Brain microvascular endothelial cell (primary cell): Measurements from ENCODE around the gene MYO10.
A peak's percentile ranks its signal among the peaks of the same experiment; 100 is the strongest.

Source experiments
- DNase-seq: peaks from one replicate; pipeline ENCODE4 v3.0.0-alpha.2; 2020
- H3K27ac ChIP-seq: fragments of 250-450 bp; sonication (Bioruptor Pico); 2 replicates; pipeline ENCODE4 v1.5.1; 2020; ENCODE audit warnings: mild to moderate bottlenecking, moderate library complexity
- H3K27me3 ChIP-seq: fragments of 250-450 bp; sonication (Bioruptor Pico); replicated peaks from 2 replicates; pipeline ENCODE4 v1.5.1; 2020; ENCODE audit warnings: mild to moderate bottlenecking
- H3K36me3 ChIP-seq: fragments of 250-450 bp; sonication (Bioruptor Pico); replicated peaks from 2 replicates; pipeline ENCODE4 v1.5.1; 2020; ENCODE audit warnings: mild to moderate bottlenecking
- H3K4me3 ChIP-seq: 2 replicates; pipeline ENCODE4 v1.5.1; 2011; ENCODE audit warnings: low read depth, mild to moderate bottlenecking, control low read depth, low read length, moderate library complexity
- CTCF ChIP-seq: IDR thresholded peaks from 2 replicates; pipeline ENCODE4 v1.5.1; 2011; ENCODE audit warnings: low read depth, mild to moderate bottlenecking, moderate library complexity, low read length, control low read depth, inconsistent platforms; ENCODE audit errors: missing control alignments
- in situ Hi-C: cut with HindIII; loops from 2 replicates; pipeline ENCODE4 v1.10.0; 2017; ENCODE audit warnings: low sequenced_read_pairs, low pct_ligation_motif_present

Gene MYO10

GRCh38 chr5:16784088-16784487, 152.0 kb downstream of the MYO10 start:
- DNase-seq = peak; percentile 77
- H3K36me3 ChIP-seq = peaks cover 34% of the 10 kb centered on the region
- in situ Hi-C loops = loop anchor here (25.0 kb wide), 1 partner anchor 403 kb away; no protein-coding TSS in a partner anchor

GRCh38 chr5:16781828-16782626, 154.1 kb downstream of the MYO10 start:
- DNase-seq = no peak
- Histone ChIP-seq H3K27ac (no peak overlapping the region), H3K36me3 (peaks cover 41% of the 10 kb centered on the region), H3K27me3 (no peaks in the 10 kb centered on the region), H3K4me3 (no peak overlapping the region)
- in situ Hi-C loops = loop anchor here (25.0 kb wide), 1 partner anchor 405 kb away; no protein-coding TSS in a partner anchor
- TF ChIP-seq CTCF = no peak

More at GRCh38 chr5:16784088-16784487, 152.0 kb downstream of the MYO10 start:
- H3K27me3 ChIP-seq = no peaks in the 10 kb centered on the region
- TF ChIP-seq CTCF = no peak
- no peak overlapping the region for H3K4me3 ChIP-seq
- H3K27ac ChIP-seq = peak overlapping the region; percentile 51

- in situ Hi-C loops = loop anchor here (25.0 kb wide), 1 partner anchor 407 kb away; no protein-coding TSS in a partner anchor
- Histone ChIP-seq H3K36me3 (peaks cover 48% of the 10 kb centered on the region), H3K4me3 (no peak overlapping the region), H3K27ac (no peak overlapping the region), H3K27me3 (no peaks in the 10 kb centered on the region)
- DNase-seq = no peak
- no peak for TF ChIP-seq CTCF
These were observed 155.8 kb downstream of the MYO10 start for GRCh38 chr5:16780325-16780724.

GRCh38 chr5:16777432-16777831, 158.7 kb downstream of the MYO10 start:
- H3K4me3 ChIP-seq = no peak overlapping the region
- no peak for DNase-seq
- peaks cover 47% of the 10 kb centered on the region for H3K36me3 ChIP-seq
- in situ Hi-C loops = loop anchor here (25.0 kb wide), 1 partner anchor 410 kb away; no protein-coding TSS in a partner anchor
- TF ChIP-seq CTCF = no peak
- H3K27ac ChIP-seq = peak overlapping the region; percentile 73
- H3K27me3 ChIP-seq = no peaks in the 10 kb centered on the region

GRCh38 chr5:16776611-16777251, 159.4 kb downstream of the MYO10 start:
- peaks cover 42% of the 10 kb centered on the region for H3K36me3 ChIP-seq
- H3K27ac ChIP-seq = no peak overlapping the region
- peak; percentile 44 for TF ChIP-seq CTCF
- no peak overlapping the region for H3K4me3 ChIP-seq
- in situ Hi-C loops = loop anchor here (25.0 kb wide), 1 partner anchor 411 kb away; no protein-coding TSS in a partner anchor
- no peak for DNase-seq
- no peaks in the 10 kb centered on the region for H3K27me3 ChIP-seq
